ENCODE data around the gene RAD52.

DNA sequence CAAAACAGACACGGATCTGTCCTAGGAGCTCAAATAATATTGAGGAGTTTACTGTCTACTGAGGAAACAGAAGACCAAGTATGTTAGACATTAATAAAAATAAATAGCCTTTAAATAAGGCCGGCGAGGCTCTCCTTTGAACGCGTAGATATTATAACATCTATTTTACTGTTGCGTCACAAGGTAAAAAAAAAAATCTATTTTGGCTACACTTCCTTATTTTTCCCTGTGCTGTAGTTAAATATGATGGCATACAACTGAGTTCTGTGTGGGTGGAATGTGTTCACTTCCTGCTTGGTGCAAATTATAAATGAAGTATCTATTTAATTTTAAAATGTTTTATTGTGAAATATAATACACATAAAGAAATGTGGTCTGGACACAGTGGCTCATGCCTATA, 17.2 kb upstream of the RAD52 start:
- TF ChIP-seq, protein P1, sequence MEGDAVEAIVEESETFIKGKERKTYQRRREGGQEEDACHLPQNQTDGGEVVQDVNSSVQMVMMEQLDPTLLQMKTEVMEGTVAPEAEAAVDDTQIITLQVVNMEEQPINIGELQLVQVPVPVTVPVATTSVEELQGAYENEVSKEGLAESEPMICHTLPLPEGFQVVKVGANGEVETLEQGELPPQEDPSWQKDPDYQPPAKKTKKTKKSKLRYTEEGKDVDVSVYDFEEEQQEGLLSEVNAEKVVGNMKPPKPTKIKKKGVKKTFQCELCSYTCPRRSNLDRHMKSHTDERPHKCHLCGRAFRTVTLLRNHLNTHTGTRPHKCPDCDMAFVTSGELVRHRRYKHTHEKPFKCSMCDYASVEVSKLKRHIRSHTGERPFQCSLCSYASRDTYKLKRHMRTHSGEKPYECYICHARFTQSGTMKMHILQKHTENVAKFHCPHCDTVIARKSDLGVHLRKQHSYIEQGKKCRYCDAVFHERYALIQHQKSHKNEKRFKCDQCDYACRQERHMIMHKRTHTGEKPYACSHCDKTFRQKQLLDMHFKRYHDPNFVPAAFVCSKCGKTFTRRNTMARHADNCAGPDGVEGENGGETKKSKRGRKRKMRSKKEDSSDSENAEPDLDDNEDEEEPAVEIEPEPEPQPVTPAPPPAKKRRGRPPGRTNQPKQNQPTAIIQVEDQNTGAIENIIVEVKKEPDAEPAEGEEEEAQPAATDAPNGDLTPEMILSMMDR (IDR thresholded peaks at IDR 0.05; ENCODE audit: poor library complexity), result no peak
- TF ChIP-seq EZH2phosphoT487 (IDR thresholded peaks at IDR 0.05; ENCODE audit: low read depth, severe bottlenecking, unreplicated experiment) (no peak), EZH2 (IDR thresholded peaks at IDR 0.05; ENCODE audit: borderline replicate concordance) (no peak)

All from hepatocyte (in vitro differentiated cells).